Tibial artery (tissue), 4 donors: Measurements from ENCODE around the gene MRPS23.

ENCODE experiments used
- DNase-seq, 2 donors: peaks; one replicate each; pipeline ENCODE4 v3.0.0-alpha.2; 2019
- H3K27ac ChIP-seq, 2 donors: fragments of 200-600 bp; sonication (generic) in 1 of 2; 1 replicate in 1 of 2; 2 replicates in 1 of 2; pipeline ENCODE4 v1.5.1; 2018 to 2019; ENCODE audit warnings: mild to moderate bottlenecking in 1 of 2
- H3K27me3 ChIP-seq, 2 donors: fragments of 200-600 bp; sonication (generic) in 1 of 2; one replicate each; pipeline versions ENCODE4 v1.5.1 to v1.6.0; 2016 to 2019
- H3K36me3 ChIP-seq, 3 donors: fragments of 200-600 bp; sonication (generic) in 2 of 3; one replicate each; pipeline ENCODE4 v1.5.1; 2016 to 2019; ENCODE audit warnings: mild to moderate bottlenecking in 2 of 3
- H3K4me1 ChIP-seq, 4 donors: fragments of 200-600 bp; sonication (generic) in 2 of 4; 1 replicate in 3 of 4; 2 replicates in 1 of 4; pipeline ENCODE4 v1.5.1; 2016 to 2019
- H3K4me3 ChIP-seq, 2 donors: fragments of 200-600 bp; sonication (generic) in 1 of 2; 1 replicate in 1 of 2; 2 replicates in 1 of 2; pipeline ENCODE4 v1.5.1; 2018 to 2019; ENCODE audit warnings: mild to moderate bottlenecking in 2 of 2
- H3K9me3 ChIP-seq, 3 donors: fragments of 200-600 bp; sonication (generic) in 1 of 3; one replicate each; pipeline ENCODE4 v1.5.1; 2016 to 2019
- CTCF ChIP-seq, 2 experiments: fragments of 200-600 bp in 1 of 2; fragments of 450-650 bp in 1 of 2; IDR thresholded peaks; one replicate each; pipeline ENCODE4 v1.5.1; 2017 to 2019; ENCODE audit warnings: antibody characterized with exemption in 2 of 2, mild to moderate bottlenecking in 1 of 2, moderate library complexity in 1 of 2
- intact Hi-C: fragments of 100-400 bp; cut with DNase I; formaldehyde crosslinking; loops from one replicate; pipeline ENCODE4 v1.15.0; 2023; ENCODE audit warnings: low total_unique reads

The MRPS23 gene

GRCh38 chr17:57869617-57870282 lies 19.9 kb upstream of the MRPS23 start:
- Histone ChIP-seq H3K27me3 (no peaks in the 10 kb centered on the region), H3K4me1 (peaks cover 10 to 51% (median 49%) of the 10 kb centered on the region in 4 donors), H3K27ac (peak overlapping the region; percentile 75 to 82), H3K36me3 (peaks cover 20 to 34% (median 33%) of the 10 kb centered on the region in 3 donors), H3K4me3 (no peak overlapping the region), H3K9me3 (no peaks in the 10 kb centered on the region)
- DNase-seq: no peak
- no peak for TF ChIP-seq CTCF (IDR thresholded peaks at IDR 0.05)
- intact Hi-C loops: loop anchor here (5.0 kb wide), 1 partner anchor 83 kb away; no protein-coding TSS in a partner anchor

GRCh38 chr17:57868910-57869616 lies 19.2 kb upstream of the MRPS23 start:
- Histone ChIP-seq H3K36me3 (peaks cover 20 to 38% (median 34%) of the 10 kb centered on the region in 3 donors), H3K27me3 (no peaks in the 10 kb centered on the region), H3K27ac (peak overlapping the region; percentile 75 to 82), H3K9me3 (no peaks in the 10 kb centered on the region), H3K4me3 (no peak overlapping the region), H3K4me1 (peaks cover 6 to 44% (median 42%) of the 10 kb centered on the region in 4 donors)
- intact Hi-C loops: no loop called here
- no peak for DNase-seq
- TF ChIP-seq CTCF (IDR thresholded peaks at IDR 0.05): no peak

GRCh38 chr17:57868007-57868909 lies 18.4 kb upstream of the MRPS23 start:
- peak; percentile 86 to 93 for DNase-seq
- intact Hi-C loops: no loop called here
- peak; percentile 42 to 53 for TF ChIP-seq CTCF (IDR thresholded peaks at IDR 0.05)
- H3K27ac ChIP-seq: peak overlapping the region; percentile 75 to 82
- H3K4me3 ChIP-seq: no peak overlapping the region
- H3K9me3 ChIP-seq: no peaks in the 10 kb centered on the region
- no peaks in the 10 kb centered on the region for H3K27me3 ChIP-seq
- peaks cover 20 to 38% (median 34%) of the 10 kb centered on the region in 3 donors for H3K36me3 ChIP-seq
- H3K4me1 ChIP-seq: peaks cover 5 to 37% (median 35%) of the 10 kb centered on the region in 4 donors

- H3K4me3 ChIP-seq: no peak overlapping the region
- H3K27ac ChIP-seq: peak overlapping the region; percentile 75 to 82
- no peaks in the 10 kb centered on the region for H3K27me3 ChIP-seq
- no peak for DNase-seq
- H3K9me3 ChIP-seq: no peaks in the 10 kb centered on the region
- H3K4me1 ChIP-seq: peaks cover 10 to 41% (median 37%) of the 10 kb centered on the region in 4 donors
- H3K36me3 ChIP-seq: peaks cover 16 to 32% (median 26%) of the 10 kb centered on the region in 3 donors
- no peak for TF ChIP-seq CTCF (IDR thresholded peaks at IDR 0.05)
- intact Hi-C loops: loop anchor here (2.0 kb wide), 1 partner anchor 130 kb away; no protein-coding TSS in a partner anchor
Observed at GRCh38 chr17:57867126-57867525, 17.3 kb upstream of the MRPS23 start.

GRCh38 chr17:57866723-57867122 lies 16.9 kb upstream of the MRPS23 start:
- no peak for DNase-seq
- intact Hi-C loops: loop anchor here (2.0 kb wide), 1 partner anchor 130 kb away; no protein-coding TSS in a partner anchor
- no peak overlapping the region for H3K4me3 ChIP-seq
- TF ChIP-seq CTCF (IDR thresholded peaks at IDR 0.05): no peak
- H3K27me3 ChIP-seq: no peaks in the 10 kb centered on the region
- peak overlapping the region; percentile 75 to 82 for H3K27ac ChIP-seq
- H3K4me1 ChIP-seq: peaks cover 11 to 44% (median 40%) of the 10 kb centered on the region in 4 donors
- peaks cover 14 to 29% (median 22%) of the 10 kb centered on the region in 3 donors for H3K36me3 ChIP-seq
- H3K9me3 ChIP-seq: no peaks in the 10 kb centered on the region
